Putamen (tissue), 1 donor: Measurements from ENCODE around the gene NCAPH2.

Experiments used
- DNase-seq: peaks from one replicate; pipeline ENCODE4 v3.0.0-alpha.2; 2016; ENCODE audit warnings: low spot score

NCAPH2 gene

GRCh38 chr22:50490531-50491308 is 17.3 kb upstream of the NCAPH2 start:
- no peak for DNase-seq

GRCh38 chr22:50497093-50497492 is 10.9 kb upstream of the NCAPH2 start:
- no peak for DNase-seq

DNA sequence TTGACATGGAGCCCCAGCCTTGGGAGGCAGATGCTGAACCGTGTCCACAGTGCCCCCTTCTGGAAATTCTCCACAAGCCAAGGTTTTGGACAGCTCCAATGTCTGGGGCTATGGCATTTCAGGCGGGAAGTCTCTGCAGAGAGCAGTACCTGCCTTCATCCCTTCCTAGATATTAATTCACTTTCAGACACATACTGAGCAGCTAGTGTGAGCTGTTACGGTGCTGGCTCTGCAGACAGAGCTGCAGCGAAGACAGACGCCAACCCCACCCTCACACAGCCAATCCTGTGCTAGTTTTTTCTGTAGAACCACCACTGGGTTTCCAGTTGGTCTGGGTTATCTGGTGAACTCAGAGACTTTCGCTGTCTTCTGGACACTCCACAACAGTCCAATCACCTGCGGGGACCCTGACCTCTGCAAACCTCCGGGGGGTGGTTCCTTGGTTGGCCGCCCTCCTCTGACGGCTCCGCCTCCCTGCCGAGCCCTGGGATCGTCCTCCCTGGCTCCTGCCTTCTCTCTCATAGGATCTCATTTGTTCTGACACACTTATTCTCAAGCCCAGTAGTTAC is 9.6 kb upstream of the NCAPH2 start:
- DNase-seq, result no peak

DNA sequence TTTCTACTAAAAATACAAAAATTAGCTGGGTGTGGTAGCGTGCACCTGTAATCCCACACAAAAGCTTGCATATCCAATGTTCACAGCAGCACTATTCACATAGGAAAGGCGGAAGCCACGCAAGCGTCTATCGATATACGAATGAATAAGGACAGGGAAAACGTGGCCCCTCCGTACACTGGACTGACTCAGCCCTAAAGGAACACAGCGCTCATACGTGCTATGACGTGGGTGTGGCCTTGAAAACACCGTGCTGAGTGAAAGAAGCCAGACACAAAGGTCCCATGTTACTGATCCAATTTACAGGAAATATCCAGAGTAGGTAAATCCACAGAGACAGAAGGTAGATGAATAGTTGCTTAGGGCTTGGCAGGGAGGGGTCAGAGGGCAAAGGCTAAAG is 7.6 kb upstream of the NCAPH2 start:
- DNase-seq, result no peak

DNA sequence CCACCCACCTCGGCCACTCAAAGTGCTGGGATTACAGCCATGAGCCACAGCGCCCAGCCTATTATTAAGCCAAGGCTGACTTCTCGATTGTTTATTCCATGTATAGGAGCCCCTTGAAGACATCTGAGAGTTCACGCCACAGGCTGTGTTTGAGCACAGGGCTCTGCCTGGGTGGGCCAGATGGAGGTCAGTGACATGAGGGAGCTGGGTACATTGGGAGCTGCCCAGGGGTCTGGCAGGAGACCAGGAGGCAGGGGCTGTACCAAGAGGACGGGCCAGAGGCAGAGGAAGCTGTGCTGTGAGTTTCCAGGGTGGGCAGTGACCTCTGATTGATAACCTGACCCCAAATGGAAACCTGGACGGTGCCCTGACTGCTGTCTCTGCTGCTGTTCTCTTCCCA is 5.9 kb upstream of the NCAPH2 start:
- DNase-seq, result no peak

DNA sequence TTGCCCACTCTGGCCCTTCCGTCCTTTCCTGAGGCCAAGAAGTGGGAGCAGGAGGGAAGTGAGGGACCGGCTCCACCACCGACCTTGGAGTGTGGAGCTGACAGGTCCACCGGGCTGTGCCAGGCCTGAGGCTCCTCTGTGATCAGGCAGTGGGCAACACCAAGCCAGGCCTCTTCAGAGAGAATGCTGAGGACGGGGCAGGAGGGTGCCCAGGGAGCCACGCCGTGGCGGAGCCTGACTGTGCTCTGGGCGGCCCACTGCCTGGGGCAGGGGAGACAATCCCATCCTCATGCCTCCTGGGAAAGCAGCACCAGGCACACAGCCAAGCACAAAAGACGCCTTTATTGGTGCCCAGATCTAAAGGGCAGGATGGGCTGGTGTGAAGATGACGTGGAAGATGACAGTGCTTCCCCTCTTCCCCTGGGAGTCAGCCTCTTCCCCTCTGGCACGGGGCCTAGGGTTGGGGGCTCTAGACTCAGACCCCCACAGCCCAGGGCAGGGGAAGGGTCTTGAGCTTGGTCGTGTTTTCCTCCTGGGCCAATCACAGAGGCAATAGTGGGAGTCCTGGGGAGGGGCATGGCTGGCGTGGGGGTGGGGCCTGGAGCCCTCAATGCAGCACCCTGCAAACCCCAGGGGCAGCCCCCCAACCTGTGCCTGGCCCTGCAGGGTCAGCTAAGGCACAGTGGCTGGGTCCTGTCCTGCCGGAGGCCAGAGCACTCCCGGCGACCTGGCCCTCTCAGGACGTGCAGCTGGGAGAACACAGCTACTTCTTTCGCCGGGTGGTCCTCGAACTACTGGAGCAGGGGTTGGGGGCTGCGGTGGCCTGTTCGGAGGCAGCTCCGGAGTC is 5.2 kb upstream of the NCAPH2 start:
- DNase-seq, result no peak

- no peak for DNase-seq
Measured at GRCh38 chr22:50503475-50504145, 4.4 kb upstream of the NCAPH2 start.

- no peak for DNase-seq
Measured at GRCh38 chr22:50504369-50505211, 3.4 kb upstream of the NCAPH2 start.

DNA sequence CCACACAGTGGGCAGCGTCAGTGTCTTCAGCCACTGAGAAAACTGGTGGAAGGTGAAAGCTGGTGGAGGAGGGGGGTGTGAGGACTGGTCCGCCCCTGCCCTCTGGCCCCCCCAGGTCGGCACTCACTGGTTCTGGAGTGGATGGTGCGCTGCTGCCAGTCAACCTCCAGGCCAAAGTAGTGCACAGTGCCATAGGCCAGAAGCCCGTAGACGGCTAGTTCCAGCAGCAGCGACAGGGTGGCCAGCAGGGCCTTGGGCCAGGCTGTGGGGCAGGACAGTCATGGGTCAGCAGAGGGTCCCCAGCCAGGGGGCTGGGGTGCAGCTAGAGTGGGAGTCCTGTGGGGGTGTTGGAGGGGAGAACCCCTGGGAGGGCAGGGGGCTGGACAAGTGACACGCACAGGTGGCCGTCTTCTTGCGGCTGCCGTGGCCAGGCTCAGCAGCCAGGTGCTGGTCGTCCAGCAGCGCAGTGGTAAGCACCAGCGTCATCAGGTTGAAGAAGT is 2.7 kb upstream of the NCAPH2 start:
- DNase-seq, result no peak

DNA sequence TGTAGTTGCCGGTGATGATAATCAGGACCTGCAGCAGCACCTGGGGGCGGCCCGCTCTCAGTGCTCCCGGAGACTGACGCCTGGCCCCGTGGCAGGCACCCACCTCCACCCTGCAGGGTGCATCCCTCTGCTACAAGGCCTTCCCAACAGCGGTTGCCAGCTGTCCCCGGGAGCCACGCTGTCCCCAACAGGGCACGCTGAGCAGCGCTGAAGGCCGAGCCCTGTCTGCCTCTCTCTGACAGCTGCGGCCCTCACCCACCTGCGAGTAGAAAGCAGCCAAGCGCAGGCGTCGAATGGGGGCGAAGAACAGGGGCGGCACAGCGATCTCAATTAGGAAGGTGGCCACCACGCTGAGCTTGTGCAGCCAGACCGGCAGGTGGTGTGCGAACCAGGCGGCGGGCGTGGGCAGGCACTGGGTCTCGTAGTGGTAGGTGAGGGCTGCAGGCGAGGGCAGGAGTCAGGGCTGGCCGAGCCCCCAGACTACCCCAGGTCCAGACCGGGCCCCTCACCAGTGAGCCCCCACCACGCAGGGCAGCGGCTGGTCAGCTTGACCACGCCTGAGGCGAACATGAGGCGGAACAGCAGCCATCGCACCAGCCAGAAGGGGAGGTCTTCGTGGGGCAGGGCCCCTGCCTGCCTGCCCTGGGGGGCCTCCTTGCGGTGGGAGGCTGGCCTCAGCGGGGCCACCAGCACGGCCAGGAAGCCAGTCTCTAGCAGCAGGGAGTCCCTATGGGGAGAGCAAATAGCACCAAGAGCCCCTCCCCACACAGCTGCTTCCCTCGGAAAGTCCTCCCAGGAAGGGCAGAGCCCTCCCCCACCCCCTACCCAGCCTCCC is 2.0 kb upstream of the NCAPH2 start:
- DNase-seq, result no peak

DNA sequence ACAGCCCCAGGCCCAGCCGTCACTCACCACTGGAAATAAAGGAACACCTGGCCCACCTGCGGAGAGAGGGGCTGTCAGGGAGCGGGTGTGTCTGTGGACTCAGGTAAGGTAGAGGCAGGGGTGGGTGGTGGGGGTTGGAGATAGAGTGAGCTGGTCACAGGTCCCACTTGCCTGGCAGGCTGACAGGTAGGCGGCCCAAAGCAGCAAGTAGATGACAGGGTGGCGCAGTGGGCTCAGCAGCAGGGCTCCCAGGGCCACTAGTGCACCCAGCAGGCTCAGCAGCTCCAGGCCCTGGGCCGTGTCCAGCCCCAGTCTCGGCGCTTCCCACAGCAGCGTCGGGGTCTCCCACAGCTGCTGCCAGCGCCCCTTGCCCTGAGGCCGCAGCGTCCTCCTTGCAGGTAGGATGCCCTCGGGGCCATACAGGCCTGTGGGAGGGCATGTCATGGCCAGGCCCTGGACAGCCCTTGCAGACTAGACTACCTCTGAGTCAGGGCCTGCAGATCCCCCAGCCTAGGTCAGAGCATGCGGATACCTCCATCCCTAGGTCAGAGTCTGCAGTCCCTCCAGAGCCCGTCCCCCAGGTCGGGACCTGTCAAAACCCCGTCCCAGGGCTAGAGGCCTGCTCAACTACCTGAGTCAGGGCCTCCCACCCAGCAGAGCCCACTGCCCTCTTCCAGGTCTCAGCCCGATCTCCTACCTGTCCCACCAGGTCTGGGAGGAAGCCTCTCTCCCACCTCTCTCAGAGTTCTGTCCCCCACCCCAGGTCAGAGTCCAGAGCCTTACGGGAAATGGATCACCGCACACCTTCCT is 1.2 kb upstream of the NCAPH2 start:
- no peak for DNase-seq

- no peak for DNase-seq
Measured at GRCh38 chr22:50507421-50507990, 518 bp upstream of the NCAPH2 start, which contains the start of gene LMF2. Gene LMF2, minus strand, starts transcription at chr22:50507702. Its CDS starts 27 bp downstream, at chr22:50507675.

GRCh38 chr22:50508897-50509296 is 873 bp downstream of the NCAPH2 start:
- DNase-seq, result no peak

GRCh38 chr22:50513175-50513574 is 5.2 kb downstream of the NCAPH2 start:
- DNase-seq, result no peak

DNA sequence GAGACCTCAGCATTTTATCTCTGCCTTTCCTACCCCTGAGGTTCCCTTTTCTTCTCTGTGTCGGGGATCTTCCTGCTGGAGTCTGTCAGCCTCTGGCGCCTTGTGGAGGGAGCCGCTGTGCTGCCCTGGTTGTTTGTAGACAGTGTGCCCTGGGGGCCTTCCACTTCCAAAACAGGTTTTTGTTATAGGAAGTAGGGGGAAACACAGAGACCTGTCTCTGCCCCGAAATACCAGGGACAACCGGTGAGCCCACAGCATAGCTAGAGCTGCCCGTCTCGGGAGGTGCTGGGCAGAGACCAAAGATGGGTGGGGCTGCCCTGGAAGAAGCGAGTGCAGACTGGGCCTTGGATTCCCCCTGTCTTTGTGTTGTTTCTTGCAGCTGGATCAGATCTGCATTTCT is 8.0 kb downstream of the NCAPH2 start:
- no peak for DNase-seq

DNA sequence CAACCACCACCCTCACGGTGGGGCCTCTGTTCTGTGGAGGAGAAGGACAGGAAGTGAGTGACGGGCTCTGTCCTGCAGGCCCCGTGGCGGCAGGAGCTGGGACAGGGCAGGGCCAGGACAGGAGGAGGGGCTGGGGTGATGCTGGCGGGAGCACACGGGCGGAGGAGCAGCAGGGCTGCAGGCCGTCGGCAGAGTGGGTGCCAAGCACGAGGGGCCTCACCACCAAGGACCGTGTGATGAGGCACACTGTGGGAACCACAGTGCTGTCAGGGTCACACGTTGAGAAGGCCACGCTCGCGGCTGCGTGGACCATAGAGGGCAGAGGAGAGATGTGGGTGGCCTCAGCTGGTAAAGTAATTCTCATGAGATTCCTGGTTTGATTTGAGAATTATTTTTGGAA is 8.9 kb downstream of the NCAPH2 start:
- DNase-seq, result no peak

DNA sequence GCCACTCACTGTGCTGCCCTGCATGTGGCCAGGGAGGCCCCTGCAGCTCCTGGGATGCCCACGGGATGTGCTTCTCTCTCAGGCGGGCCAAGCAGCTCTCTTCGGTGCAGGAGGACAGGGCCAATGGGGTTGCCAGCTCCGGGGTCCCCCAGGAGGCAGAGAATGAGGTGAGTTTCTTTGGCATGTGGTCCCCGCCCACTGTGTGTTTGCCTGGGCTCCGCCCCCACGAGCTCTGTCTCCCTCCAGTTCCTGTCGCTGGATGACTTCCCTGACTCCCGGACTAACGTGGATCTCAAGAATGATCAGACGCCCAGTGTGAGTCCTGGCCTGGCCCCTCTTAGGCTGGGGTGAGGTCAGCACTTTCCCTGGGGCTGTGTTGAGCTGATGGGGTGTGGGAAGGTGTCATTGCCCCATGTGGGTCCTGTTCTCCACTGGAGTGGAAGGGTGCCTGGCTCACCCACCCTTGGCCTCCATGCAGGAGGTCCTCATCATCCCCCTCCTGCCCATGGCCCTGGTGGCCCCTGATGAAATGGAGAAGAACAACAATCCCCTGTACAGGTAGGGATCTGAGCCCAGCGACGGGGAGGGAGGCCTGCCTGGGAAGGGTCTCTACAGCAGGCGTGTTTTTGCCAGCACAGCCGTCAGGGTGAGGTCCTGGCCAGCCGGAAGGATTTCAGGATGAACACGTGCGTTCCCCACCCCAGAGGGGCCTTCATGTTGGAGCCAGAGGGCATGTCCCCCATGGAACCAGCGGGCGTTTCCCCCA is 9.7 kb downstream of the NCAPH2 start:
- DNase-seq, result no peak

- no peak for DNase-seq
Measured at GRCh38 chr22:50518606-50519005, 10.6 kb downstream of the NCAPH2 start.
